HL-60 (cell line): ENCODE data around the gene GTF3C6.
"Not testable (repeated sequence)": the region's sequence is repeated elsewhere in the genome, so short reads cannot be mapped to it uniquely, and the experiment has no call there.

Experiments
- DNase-seq, 2 experiments: peaks; one replicate each; pipeline ENCODE4 v3.0.0-alpha.2; 2010 to 2020; ENCODE audit warnings: low read depth in 1 of 2, low spot score in 1 of 2
- H3K27ac ChIP-seq: fragments of 250-450 bp; sonication (Bioruptor Pico); replicated peaks from 2 replicates; pipeline ENCODE4 v1.5.1; 2020; ENCODE audit warnings: mild to moderate bottlenecking, moderate library complexity
- H3K27me3 ChIP-seq: fragments of 250-450 bp; sonication (Bioruptor Pico); 2 replicates; pipeline ENCODE4 v1.5.1; 2021; ENCODE audit warnings: mild to moderate bottlenecking, moderate library complexity; ENCODE audit not compliant: insufficient read depth, poor library complexity, severe bottlenecking
- H3K4me3 ChIP-seq: replicated peaks from 2 replicates; pipeline ENCODE4 v1.5.1; 2011; ENCODE audit warnings: mild to moderate bottlenecking, control low read depth, low read length; ENCODE audit not compliant: insufficient read depth
- GABPA ChIP-seq: IDR thresholded peaks from 2 replicates; pipeline ENCODE4 v1.6.1; 2012; ENCODE audit warnings: low read depth
- POLR2AphosphoS5 ChIP-seq: IDR thresholded peaks from 2 replicates; pipeline ENCODE4 v1.6.1; 2012; ENCODE audit warnings: low read depth
- REST ChIP-seq: IDR thresholded peaks from 2 replicates; pipeline ENCODE4 v1.6.1; 2012; ENCODE audit warnings: low read depth; ENCODE audit not compliant: insufficient replicate concordance
- SPI1 ChIP-seq: IDR thresholded peaks from 2 replicates; pipeline ENCODE4 v1.6.1; 2012; ENCODE audit warnings: low read depth, mild to moderate bottlenecking, borderline replicate concordance
- TF ChIP-seq, protein P1 (sequence below): IDR thresholded peaks from one replicate; pipeline ENCODE4 v1.5.1; 2011; ENCODE audit warnings: low read length, control low read depth, inconsistent platforms; ENCODE audit not compliant: insufficient read depth

Gene GTF3C6

GRCh38 chr6:111015389-111016124 lies 57.1 kb downstream of the GTF3C6 start:
- no peak for DNase-seq
- Histone ChIP-seq H3K4me3 (no peak overlapping the region), H3K27ac (no peak overlapping the region), H3K27me3 (no peaks in the 10 kb centered on the region)
- TF ChIP-seq POLR2AphosphoS5, result no peak
- TF ChIP-seq, protein P1, sequence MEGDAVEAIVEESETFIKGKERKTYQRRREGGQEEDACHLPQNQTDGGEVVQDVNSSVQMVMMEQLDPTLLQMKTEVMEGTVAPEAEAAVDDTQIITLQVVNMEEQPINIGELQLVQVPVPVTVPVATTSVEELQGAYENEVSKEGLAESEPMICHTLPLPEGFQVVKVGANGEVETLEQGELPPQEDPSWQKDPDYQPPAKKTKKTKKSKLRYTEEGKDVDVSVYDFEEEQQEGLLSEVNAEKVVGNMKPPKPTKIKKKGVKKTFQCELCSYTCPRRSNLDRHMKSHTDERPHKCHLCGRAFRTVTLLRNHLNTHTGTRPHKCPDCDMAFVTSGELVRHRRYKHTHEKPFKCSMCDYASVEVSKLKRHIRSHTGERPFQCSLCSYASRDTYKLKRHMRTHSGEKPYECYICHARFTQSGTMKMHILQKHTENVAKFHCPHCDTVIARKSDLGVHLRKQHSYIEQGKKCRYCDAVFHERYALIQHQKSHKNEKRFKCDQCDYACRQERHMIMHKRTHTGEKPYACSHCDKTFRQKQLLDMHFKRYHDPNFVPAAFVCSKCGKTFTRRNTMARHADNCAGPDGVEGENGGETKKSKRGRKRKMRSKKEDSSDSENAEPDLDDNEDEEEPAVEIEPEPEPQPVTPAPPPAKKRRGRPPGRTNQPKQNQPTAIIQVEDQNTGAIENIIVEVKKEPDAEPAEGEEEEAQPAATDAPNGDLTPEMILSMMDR, result no peak
- no peak for TF ChIP-seq SPI1
- no peak for TF ChIP-seq GABPA
- TF ChIP-seq REST, result no peak

- DNase-seq, H3K4me3 ChIP-seq: not testable (repeated sequence)
Observed at GRCh38 chr6:111017241-111017640, 58.7 kb downstream of the GTF3C6 start.

More at GRCh38 chr6:111017241-111017640, 58.7 kb downstream of the GTF3C6 start:
- not testable (repeated sequence) for H3K27me3 ChIP-seq, H3K27ac ChIP-seq
